K562 (cell line): Measurements from ENCODE around the gene PSMA7. TPM values are rescaled to one million over a fixed set of nuclear protein-coding genes. Genes with fewer than 3 reads are reported as not detected.

Experiments
- EGR1 ChIP-seq: fragments of 450-650 bp; conservative IDR thresholded peaks from 2 replicates; pipeline ENCODE4 v1.6.1; 2017; ENCODE audit warnings: mild to moderate bottlenecking
- ESRRB ChIP-seq: fragments of 250-450 bp; sonication (Bioruptor Pico); IDR thresholded peaks from 2 replicates; pipeline ENCODE4 v1.5.0; 2020; ENCODE audit warnings: mild to moderate bottlenecking, moderate library complexity, borderline replicate concordance
- HDGF ChIP-seq: fragments of 450-650 bp; IDR thresholded peaks from 2 replicates; pipeline ENCODE4 v1.6.1; 2016
- KDM5B ChIP-seq: fragments of 200-600 bp; sonication (generic); IDR thresholded peaks from 2 replicates; pipeline ENCODE4 v1.6.1; 2012; ENCODE audit warnings: low read depth, mild to moderate bottlenecking, moderate library complexity, low read length, control low read depth, inconsistent platforms; ENCODE audit not compliant: insufficient replicate concordance
- MAZ ChIP-seq, 2 experiments: fragments of 450-650 bp in 1 of 2; sonication (generic) in 1 of 2; formaldehyde crosslinking; IDR thresholded peaks in 1 of 2; conservative IDR thresholded peaks in 1 of 2; 2 replicates each; pipeline versions ENCODE4 v1.4.0 to v1.5.0; 2020; ENCODE audit warnings: mild to moderate bottlenecking in 1 of 2, missing genetic modification reagents in 1 of 2
- PHF21A ChIP-seq: fragments of 450-650 bp; IDR thresholded peaks from 2 replicates; pipeline ENCODE4 v1.6.1; 2017; ENCODE audit warnings: low read depth, borderline replicate concordance
- RNF2 ChIP-seq: sonication (generic); IDR thresholded peaks from 2 replicates; pipeline ENCODE4 v1.6.1; 2016
- SPI1 ChIP-seq: IDR thresholded peaks from 2 replicates; pipeline ENCODE4 v1.6.1; 2011; ENCODE audit warnings: low read depth, low read length, control low read depth, borderline replicate concordance
- TCF7 ChIP-seq: sonication (generic); IDR thresholded peaks from 2 replicates; pipeline ENCODE4 v1.6.1; 2016; ENCODE audit warnings: antibody characterized with exemption, borderline replicate concordance
- ZBTB40 ChIP-seq, 2 experiments: fragments of 450-650 bp in 1 of 2; sonication (generic) in 1 of 2; formaldehyde crosslinking in 1 of 2; IDR thresholded peaks; 2 replicates each; pipeline versions ENCODE4 v1.7.1 to v1.9.0; 2016 to 2022; ENCODE audit warnings: inconsistent platforms in 1 of 2, mild to moderate bottlenecking in 1 of 2, missing genetic modification reagents in 1 of 2
- polyA plus RNA-seq, 8 experiments: library from polyadenylated mRNA; depleted of rRNA in 4 of 8; stranded (reverse) in 5 of 8; unstranded in 3 of 8; fragments of >200 nt; fragmentation: Nextera tagmentation in 2 of 8; fragmentation: Illumina TruSeq in 1 of 8; extraction: Ambion mirVana in 2 of 8; extraction: Trizol in 1 of 8; gene quantifications; 2 replicates each; pipeline versions ENCODE4 v1.2.1 to v1.2.3, GENCODE V29; 2011 to 2014; ENCODE audit warnings: inconsistent platforms in 1 of 8, missing spikeins in 1 of 8
- total RNA-seq, 7 experiments: library from RNA; depleted of rRNA in 6 of 7; stranded (reverse); fragments of >200 nt in 6 of 7; fragmentation: Illumina TruSeq in 2 of 7; extraction: Trizol in 2 of 7; gene quantifications; 2 replicates each; pipeline versions ENCODE4 v1.2.1 to v1.2.3, GENCODE V29; 2011 to 2021; ENCODE audit warnings: low replicate concordance in 1 of 7
- TF ChIP-seq, protein P1 (sequence below): sonication (generic); formaldehyde crosslinking; IDR thresholded peaks from 2 replicates; pipeline ENCODE4 v1.8.0; 2022; ENCODE audit warnings: mild to moderate bottlenecking, missing genetic modification reagents
- TF ChIP-seq, protein P2 (sequence below): sonication (generic); formaldehyde crosslinking; IDR thresholded peaks from 2 replicates; pipeline ENCODE4 v1.8.0; 2022; ENCODE audit warnings: mild to moderate bottlenecking, missing genetic modification reagents

The PSMA7 gene
- total and polyA plus RNA-seq, 9 of the 15 experiments (the other 6 are each of a cell fraction or from before 2014, with no cell fraction given): 257 to 510 (median 393) TPM

GRCh38 chr20:62120990-62121775 is 22.0 kb downstream of the PSMA7 start (continued):
- TF ChIP-seq ZBTB40 (IDR thresholded peaks at IDR 0.05) (0 out of 2 replicates have a peak, but pooled peaks have one; percentile 42), ZBTB40 (CRISPR knock-in tag; IDR thresholded peaks at IDR 0.05) (no peak), SPI1 (no peak), MAZ (CRISPR knock-in tag; conservative IDR thresholded peaks at IDR 0.05 in 1 of 2, IDR thresholded peaks at IDR 0.05 in 1 of 2) (0 out of 4 replicates have a peak, but pooled peaks of 1 of the 2 experiments have one; percentile 14), EGR1 (peak; percentile 67), RNF2 (no peak), ESRRB (no peak), PHF21A (no peak), HDGF (no peak), KDM5B (peak; percentile 37), TCF7 (no peak)
- TF ChIP-seq, protein P1, sequence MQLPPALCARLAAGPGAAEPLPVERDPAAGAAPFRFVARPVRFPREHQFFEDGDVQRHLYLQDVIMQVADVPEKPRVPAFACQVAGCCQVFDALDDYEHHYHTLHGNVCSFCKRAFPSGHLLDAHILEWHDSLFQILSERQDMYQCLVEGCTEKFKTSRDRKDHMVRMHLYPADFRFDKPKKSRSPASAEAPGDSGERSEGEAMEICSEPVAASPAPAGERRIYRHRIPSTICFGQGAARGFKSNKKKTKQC (CRISPR knock-in tag): no peak
- TF ChIP-seq, protein P2, sequence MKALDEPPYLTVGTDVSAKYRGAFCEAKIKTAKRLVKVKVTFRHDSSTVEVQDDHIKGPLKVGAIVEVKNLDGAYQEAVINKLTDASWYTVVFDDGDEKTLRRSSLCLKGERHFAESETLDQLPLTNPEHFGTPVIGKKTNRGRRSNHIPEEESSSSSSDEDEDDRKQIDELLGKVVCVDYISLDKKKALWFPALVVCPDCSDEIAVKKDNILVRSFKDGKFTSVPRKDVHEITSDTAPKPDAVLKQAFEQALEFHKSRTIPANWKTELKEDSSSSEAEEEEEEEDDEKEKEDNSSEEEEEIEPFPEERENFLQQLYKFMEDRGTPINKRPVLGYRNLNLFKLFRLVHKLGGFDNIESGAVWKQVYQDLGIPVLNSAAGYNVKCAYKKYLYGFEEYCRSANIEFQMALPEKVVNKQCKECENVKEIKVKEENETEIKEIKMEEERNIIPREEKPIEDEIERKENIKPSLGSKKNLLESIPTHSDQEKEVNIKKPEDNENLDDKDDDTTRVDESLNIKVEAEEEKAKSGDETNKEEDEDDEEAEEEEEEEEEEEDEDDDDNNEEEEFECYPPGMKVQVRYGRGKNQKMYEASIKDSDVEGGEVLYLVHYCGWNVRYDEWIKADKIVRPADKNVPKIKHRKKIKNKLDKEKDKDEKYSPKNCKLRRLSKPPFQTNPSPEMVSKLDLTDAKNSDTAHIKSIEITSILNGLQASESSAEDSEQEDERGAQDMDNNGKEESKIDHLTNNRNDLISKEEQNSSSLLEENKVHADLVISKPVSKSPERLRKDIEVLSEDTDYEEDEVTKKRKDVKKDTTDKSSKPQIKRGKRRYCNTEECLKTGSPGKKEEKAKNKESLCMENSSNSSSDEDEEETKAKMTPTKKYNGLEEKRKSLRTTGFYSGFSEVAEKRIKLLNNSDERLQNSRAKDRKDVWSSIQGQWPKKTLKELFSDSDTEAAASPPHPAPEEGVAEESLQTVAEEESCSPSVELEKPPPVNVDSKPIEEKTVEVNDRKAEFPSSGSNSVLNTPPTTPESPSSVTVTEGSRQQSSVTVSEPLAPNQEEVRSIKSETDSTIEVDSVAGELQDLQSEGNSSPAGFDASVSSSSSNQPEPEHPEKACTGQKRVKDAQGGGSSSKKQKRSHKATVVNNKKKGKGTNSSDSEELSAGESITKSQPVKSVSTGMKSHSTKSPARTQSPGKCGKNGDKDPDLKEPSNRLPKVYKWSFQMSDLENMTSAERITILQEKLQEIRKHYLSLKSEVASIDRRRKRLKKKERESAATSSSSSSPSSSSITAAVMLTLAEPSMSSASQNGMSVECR (CRISPR knock-in tag): no peak
